ENCODE data around the gene LMO1. TPM values are rescaled to one million over a fixed set of nuclear protein-coding genes. Genes with fewer than 3 reads are reported as not detected.

LMO1 gene
- total and polyA plus RNA-seq, 2 of the 8 experiments (the other 6 are each of a cell fraction or from before 2014, with no cell fraction given), result 0.17 TPM; not detected in 1

GRCh38 chr11:8183111-8183510, 80.6 kb downstream of the LMO1 start:
- WGBS, 2 experiments (ENCODE audit: extremely low coverage in 1 of 2, insufficient coverage in 1 of 2, insufficient read length in 1 of 2, insufficient replicate concordance in 2 of 2, low coverage in 1 of 2, low lambda C conversion rate in 2 of 2, missing lambda C conversion rate in 1 of 2), result 81% methylated on average over 5 of the region's 5 CpGs; no CpG with 5 or more reads in 1 of the 2 experiments

More at GRCh38 chr11:8183111-8183510, 80.6 kb downstream of the LMO1 start:
- Histone ChIP-seq H3K23me2 (ENCODE audit: low read depth, low read length) (no peaks in the 10 kb centered on the region), H4K5ac (ENCODE audit: insufficient read length, low read depth, low read length) (no peak overlapping the region), H3K27ac (ENCODE audit: low read depth, low read length) (no peak overlapping the region), H3K4me2 (ENCODE audit: insufficient read depth in 1 of 2, low read depth in 2 of 2, low read length in 2 of 2) (no peak overlapping the region), H3K14ac (ENCODE audit: insufficient read length) (no peak overlapping the region), H2BK12ac (ENCODE audit: low read depth, low read length) (no peak overlapping the region), H2AFZ (ENCODE audit: low read length) (no peak overlapping the region), H3K4ac (replicated peaks; ENCODE audit: insufficient read length, low read depth, low read length) (no peak overlapping the region), H4K91ac (replicated peaks; ENCODE audit: insufficient read length, low read length) (no peak overlapping the region), H3K36me3 (ENCODE audit: control insufficient read depth in 2 of 4, insufficient read depth in 4 of 4, low read length in 3 of 4) (no peaks in the 10 kb centered on the region), H2BK15ac (ENCODE audit: low read length) (no peak overlapping the region), H2BK120ac (replicated peaks; ENCODE audit: low read depth, low read length) (no peak overlapping the region), H3K18ac (ENCODE audit: extremely low read depth, low read length) (no peak overlapping the region), H2BK20ac (ENCODE audit: low read length) (no peak overlapping the region), H2BK5ac (ENCODE audit: low read depth, low read length) (no peak overlapping the region), H3K79me2 (ENCODE audit: control insufficient read depth in 1 of 2, insufficient read depth in 2 of 2, low read length in 2 of 2) (no peaks in the 10 kb centered on the region), H3K79me1 (ENCODE audit: low read depth, low read length) (no peaks in the 10 kb centered on the region), H3K4me1 (replicated peaks in 1 of 4; ENCODE audit: control insufficient read depth in 3 of 4, insufficient read depth in 4 of 4, low read length in 3 of 4) (no peaks in the 10 kb centered on the region), H3K9me3 (ENCODE audit: insufficient read depth in 2 of 2, low read depth in 1 of 2, low read length in 1 of 2) (no peaks in the 10 kb centered on the region), H3K4me3 (ENCODE audit: extremely low read depth in 1 of 4, insufficient read depth in 2 of 4, low read depth in 3 of 4, low read length in 4 of 4) (no peak overlapping the region), H4K8ac (ENCODE audit: extremely low read depth, insufficient read depth, low read length) (no peak overlapping the region), H3K23ac (ENCODE audit: insufficient read length) (no peak overlapping the region), H3K56ac (replicated peaks; ENCODE audit: insufficient read length, low read depth, low read length) (no peak overlapping the region), H3K27me3 (replicated peaks in 1 of 4; ENCODE audit: control insufficient read depth in 3 of 4, extremely low read depth in 1 of 4, insufficient read depth in 3 of 4, low read length in 3 of 4) (no peaks in the 10 kb centered on the region), H3K9ac (replicated peaks in 1 of 4; ENCODE audit: extremely low read depth in 1 of 4, low read depth in 3 of 4, low read length in 3 of 4) (no peak overlapping the region), H2AK5ac (ENCODE audit: low read depth, low read length) (no peak overlapping the region), H4K20me1 (replicated peaks in 1 of 2; ENCODE audit: control insufficient read depth in 1 of 2, insufficient read depth in 2 of 2, low read length in 2 of 2) (no peaks in the 10 kb centered on the region)
- FAIRE-seq (no peak), DNase-seq (ENCODE audit: low read depth in 1 of 2, low spot score in 2 of 2) (no peak)
- CTCF ChIA-PET (ENCODE audit: partially characterized antibody), result interaction anchor here (1.2 to 1.6 kb wide), 3 partner anchors 10 to 25 kb away, joined by 3 to 7 read pairs (median 4); no protein-coding TSS in a partner anchor
- POLR2A ChIA-PET (ENCODE audit: partially characterized antibody), result interaction anchor here (1.6 kb wide), 1 partner anchor 14 kb away, joined by 5 read pairs; the partner anchor contains the start of gene RIC3
- no peak for TF ChIP-seq KDM4A (IDR thresholded peaks at IDR 0.05; ENCODE audit: low read depth, low read length, severe bottlenecking)
- TF ChIP-seq KDM1A (IDR thresholded peaks at IDR 0.05; ENCODE audit: borderline replicate concordance, low read length), result no peak
- TF ChIP-seq BRCA1 (IDR thresholded peaks at IDR 0.05; ENCODE audit: low read depth, low read length), result no peak
- TF ChIP-seq YY1 (IDR thresholded peaks at IDR 0.05; ENCODE audit: low read depth, low read length), result no peak
- no peak for TF ChIP-seq SIN3A (conservative IDR thresholded peaks at IDR 0.05 in 1 of 2, IDR thresholded peaks at IDR 0.05 in 1 of 2; ENCODE audit: low read depth in 1 of 2, low read length in 2 of 2)
- TF ChIP-seq TEAD4 (IDR thresholded peaks at IDR 0.05; ENCODE audit: low read depth, low read length), result no peak
- no peak for TF ChIP-seq KDM5A (IDR thresholded peaks at IDR 0.05; ENCODE audit: low read length)
- no peak for TF ChIP-seq POU5F1 (IDR thresholded peaks at IDR 0.05; ENCODE audit: low read depth, low read length)
- no peak for TF ChIP-seq GTF2F1 (IDR thresholded peaks at IDR 0.05; ENCODE audit: borderline replicate concordance, low read depth, low read length)
- TF ChIP-seq TCF12 (IDR thresholded peaks at IDR 0.05; ENCODE audit: low read depth, low read length), result no peak
- TF ChIP-seq CTBP2 (IDR thresholded peaks at IDR 0.05; ENCODE audit: borderline replicate concordance, insufficient read depth, insufficient read length, low read length), result no peak
- no peak for TF ChIP-seq GABPA (IDR thresholded peaks at IDR 0.05; ENCODE audit: borderline replicate concordance, insufficient read depth, low read length)
- TF ChIP-seq BACH1 (IDR thresholded peaks at IDR 0.05; ENCODE audit: low read length), result no peak
